ENCODE measurements around the gene CPNE4.

CPNE4 gene

DNA sequence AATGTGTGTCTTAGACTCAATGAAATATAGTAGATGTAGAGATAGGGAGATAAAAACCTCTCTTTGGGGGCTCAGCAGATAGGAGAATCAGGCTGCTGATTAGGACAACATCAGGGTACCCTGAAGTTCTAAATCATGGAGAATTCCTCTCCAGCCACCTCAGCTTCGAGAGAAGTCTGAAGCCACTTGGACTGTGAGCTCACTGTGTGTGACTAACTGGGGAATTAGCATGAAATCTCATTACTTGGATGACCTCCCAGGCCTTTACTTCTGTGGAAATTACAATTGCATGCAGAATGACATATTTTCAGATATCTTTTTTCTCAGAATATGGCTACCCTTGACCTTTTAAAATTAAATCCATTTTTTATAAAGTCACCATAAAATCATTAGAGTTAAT lies 404.0 kb downstream of the CPNE4 start:
- WGBS (ENCODE audit: insufficient coverage, insufficient read length), result no CpG with 5 or more reads among the region's 1 CpG
- no peak overlapping the region for H3K27ac ChIP-seq (ENCODE audit: low read length)

DNA sequence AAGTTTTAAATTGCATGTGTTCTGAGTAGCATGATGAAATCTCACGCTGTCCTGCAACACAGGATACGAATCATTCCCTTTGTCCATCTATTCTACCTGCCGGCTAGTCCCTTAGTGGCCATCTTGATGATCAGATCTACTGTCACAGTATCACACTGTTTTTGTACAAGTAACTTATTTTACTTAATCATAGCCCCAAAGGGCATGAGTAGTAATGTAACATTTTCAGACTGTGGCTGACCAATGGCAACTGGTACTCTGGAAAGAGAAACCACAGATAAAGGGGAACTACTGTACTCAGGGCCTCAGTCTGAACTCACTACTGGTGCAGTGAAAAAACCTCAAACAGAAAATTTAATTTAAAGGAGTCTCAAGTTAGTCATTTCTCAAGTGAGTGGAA lies 404.7 kb downstream of the CPNE4 start:
- no peak overlapping the region for H3K27ac ChIP-seq (ENCODE audit: low read length)
- no peak overlapping the region for H3K4me3 ChIP-seq (ENCODE audit: low read length)
- WGBS (ENCODE audit: insufficient coverage, insufficient read length), result no CpG with 5 or more reads among the region's 3 CpGs
- H3K36me3 ChIP-seq (ENCODE audit: control insufficient read depth, insufficient read depth, low read length), result no peaks in the 10 kb centered on the region
- no peaks in the 10 kb centered on the region for H3K4me1 ChIP-seq (ENCODE audit: control insufficient read depth, insufficient read depth, low read length)
- DNase-seq (ENCODE audit: low read depth, low spot score), result no peak
- H3K27me3 ChIP-seq (ENCODE audit: control insufficient read depth, insufficient read depth, low read length), result no peaks in the 10 kb centered on the region
- H3K9me3 ChIP-seq (ENCODE audit: control insufficient read depth, insufficient read depth, low read length), result no peaks in the 10 kb centered on the region

More for the DNA sequence above, 404.0 kb downstream of the CPNE4 start:
- Histone ChIP-seq H3K4me3 (ENCODE audit: low read length) (no peak overlapping the region), H3K4me1 (ENCODE audit: control insufficient read depth, insufficient read depth, low read length) (no peaks in the 10 kb centered on the region), H3K27me3 (ENCODE audit: control insufficient read depth, insufficient read depth, low read length) (no peaks in the 10 kb centered on the region), H3K9me3 (ENCODE audit: control insufficient read depth, insufficient read depth, low read length) (no peaks in the 10 kb centered on the region), H3K36me3 (ENCODE audit: control insufficient read depth, insufficient read depth, low read length) (no peaks in the 10 kb centered on the region)
- DNase-seq (ENCODE audit: low read depth, low spot score), result no peak

DNA sequence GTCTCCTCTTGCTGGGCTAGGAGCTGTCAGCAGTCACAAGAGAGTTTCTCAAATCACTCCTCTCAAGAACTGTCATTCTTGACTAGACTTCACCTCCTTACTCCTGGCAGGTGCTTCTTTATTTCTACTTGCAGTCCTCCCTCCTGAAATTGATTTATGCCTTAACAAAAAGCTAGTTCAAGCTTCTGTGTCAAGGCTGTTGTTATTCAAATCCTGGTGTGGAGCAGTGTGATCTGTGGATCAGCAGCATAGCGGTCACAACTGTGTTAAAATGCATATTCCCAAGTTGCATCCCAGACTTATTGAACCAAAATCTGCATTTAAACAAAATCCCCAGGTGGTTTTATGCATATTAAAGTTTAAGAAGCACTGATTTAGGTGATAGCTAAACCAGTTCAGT lies 411.4 kb downstream of the CPNE4 start:
- DNase-seq (ENCODE audit: low read depth, low spot score), result no peak
- no peaks in the 10 kb centered on the region for H3K36me3 ChIP-seq (ENCODE audit: control insufficient read depth, insufficient read depth, low read length)
- H3K4me3 ChIP-seq (ENCODE audit: low read length), result no peak overlapping the region
- WGBS (ENCODE audit: insufficient coverage, insufficient read length), result no CpG with 5 or more reads among the region's 1 CpG
- H3K9me3 ChIP-seq (ENCODE audit: control insufficient read depth, insufficient read depth, low read length), result no peaks in the 10 kb centered on the region
- H3K4me1 ChIP-seq (ENCODE audit: control insufficient read depth, insufficient read depth, low read length), result peaks cover 2% of the 10 kb centered on the region; the same call in 1 of the 2 replicates
- no peaks in the 10 kb centered on the region for H3K27me3 ChIP-seq (ENCODE audit: control insufficient read depth, insufficient read depth, low read length)
- no peak overlapping the region for H3K27ac ChIP-seq (ENCODE audit: low read length)

DNA sequence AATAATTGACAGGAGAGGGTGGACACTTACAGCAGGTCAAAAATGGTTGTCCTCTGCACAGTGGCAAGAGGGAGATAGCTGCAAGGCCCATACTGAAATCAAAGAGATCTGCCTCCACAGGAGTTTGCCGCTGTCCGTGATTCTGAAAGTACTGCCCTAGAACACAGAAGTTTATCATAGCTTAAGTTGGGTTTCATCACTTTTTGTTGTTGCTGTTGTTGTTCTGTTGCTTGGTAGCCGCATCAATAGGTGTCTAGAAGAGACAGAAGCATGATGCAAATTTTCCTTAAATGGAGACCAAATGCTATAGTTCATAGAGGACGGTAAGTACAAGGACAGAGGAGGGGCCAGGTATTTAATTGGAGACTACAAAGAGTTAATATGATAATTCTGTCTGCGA lies 412.1 kb downstream of the CPNE4 start:
- Histone ChIP-seq H3K4me1 (ENCODE audit: control insufficient read depth, insufficient read depth, low read length) (peaks cover 2% of the 10 kb centered on the region; the same call in 1 of the 2 replicates), H3K27me3 (ENCODE audit: control insufficient read depth, insufficient read depth, low read length) (no peaks in the 10 kb centered on the region), H3K27ac (ENCODE audit: low read length) (no peak overlapping the region), H3K36me3 (ENCODE audit: control insufficient read depth, insufficient read depth, low read length) (no peaks in the 10 kb centered on the region), H3K4me3 (ENCODE audit: low read length) (no peak overlapping the region), H3K9me3 (ENCODE audit: control insufficient read depth, insufficient read depth, low read length) (no peaks in the 10 kb centered on the region)
- DNase-seq (ENCODE audit: low read depth, low spot score), result no peak
- WGBS (ENCODE audit: insufficient coverage, insufficient read length), result no CpG with 5 or more reads among the region's 5 CpGs

DNA sequence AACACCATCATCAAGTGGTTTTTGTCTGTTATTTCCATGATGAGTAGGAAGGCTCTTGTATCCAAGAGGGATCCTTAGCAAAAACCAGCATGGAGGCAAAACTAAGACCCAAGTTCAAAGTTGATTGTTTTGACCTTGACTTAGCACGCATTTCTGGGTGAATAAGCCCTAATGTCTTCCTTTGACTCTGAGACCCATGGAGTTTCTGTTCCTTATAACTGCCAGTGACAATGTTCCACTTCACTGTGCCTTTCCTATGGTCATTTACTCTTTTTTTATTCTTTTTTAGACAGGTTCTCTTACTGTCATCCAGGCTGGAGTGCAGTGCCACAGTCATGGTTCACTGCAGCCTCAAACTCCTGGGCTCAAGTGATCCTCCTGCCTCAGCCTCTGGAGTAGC lies 413.8 kb downstream of the CPNE4 start:
- no peaks in the 10 kb centered on the region for H3K27me3 ChIP-seq (ENCODE audit: control insufficient read depth, insufficient read depth, low read length)
- no peak for DNase-seq (ENCODE audit: low read depth, low spot score)
- no peaks in the 10 kb centered on the region for H3K9me3 ChIP-seq (ENCODE audit: control insufficient read depth, insufficient read depth, low read length)
- WGBS (ENCODE audit: insufficient coverage, insufficient read length), result no CpG with 5 or more reads among the region's 1 CpG
- no peaks in the 10 kb centered on the region for H3K36me3 ChIP-seq (ENCODE audit: control insufficient read depth, insufficient read depth, low read length)
- peaks cover 2% of the 10 kb centered on the region; the same call in 1 of the 2 replicates for H3K4me1 ChIP-seq (ENCODE audit: control insufficient read depth, insufficient read depth, low read length)
- no peak overlapping the region for H3K4me3 ChIP-seq (ENCODE audit: low read length)
- no peak overlapping the region for H3K27ac ChIP-seq (ENCODE audit: low read length)

DNA sequence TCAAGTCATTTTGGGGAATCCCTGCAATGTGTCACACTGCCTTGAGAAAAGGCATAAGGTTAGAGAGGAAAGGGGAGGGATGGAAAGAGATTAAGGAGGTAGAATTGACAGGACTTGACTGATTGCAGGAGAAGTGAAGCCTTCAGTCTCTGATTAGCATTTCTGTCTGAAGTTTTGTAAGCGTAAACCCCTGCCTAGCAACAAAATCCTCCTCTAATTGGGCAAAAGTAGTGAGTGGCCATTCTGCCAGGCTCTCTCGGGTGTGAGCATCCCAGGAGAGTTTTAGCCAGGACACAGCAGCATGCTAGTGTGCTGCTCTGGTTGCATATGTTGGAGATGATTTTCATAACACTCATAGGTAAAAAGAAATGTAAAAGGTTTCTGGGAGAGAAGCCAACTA lies 415.0 kb downstream of the CPNE4 start:
- no peak overlapping the region for H3K27ac ChIP-seq (ENCODE audit: low read length)
- no peak for DNase-seq (ENCODE audit: low read depth, low spot score)
- no peaks in the 10 kb centered on the region for H3K36me3 ChIP-seq (ENCODE audit: control insufficient read depth, insufficient read depth, low read length)
- no peaks in the 10 kb centered on the region for H3K9me3 ChIP-seq (ENCODE audit: control insufficient read depth, insufficient read depth, low read length)
- peaks cover 2% of the 10 kb centered on the region; the same call in 1 of the 2 replicates for H3K4me1 ChIP-seq (ENCODE audit: control insufficient read depth, insufficient read depth, low read length)
- no CpG with 5 or more reads among the region's 2 CpGs for WGBS (ENCODE audit: insufficient coverage, insufficient read length)
- no peaks in the 10 kb centered on the region for H3K27me3 ChIP-seq (ENCODE audit: control insufficient read depth, insufficient read depth, low read length)
- H3K4me3 ChIP-seq (ENCODE audit: low read length), result no peak overlapping the region

DNA sequence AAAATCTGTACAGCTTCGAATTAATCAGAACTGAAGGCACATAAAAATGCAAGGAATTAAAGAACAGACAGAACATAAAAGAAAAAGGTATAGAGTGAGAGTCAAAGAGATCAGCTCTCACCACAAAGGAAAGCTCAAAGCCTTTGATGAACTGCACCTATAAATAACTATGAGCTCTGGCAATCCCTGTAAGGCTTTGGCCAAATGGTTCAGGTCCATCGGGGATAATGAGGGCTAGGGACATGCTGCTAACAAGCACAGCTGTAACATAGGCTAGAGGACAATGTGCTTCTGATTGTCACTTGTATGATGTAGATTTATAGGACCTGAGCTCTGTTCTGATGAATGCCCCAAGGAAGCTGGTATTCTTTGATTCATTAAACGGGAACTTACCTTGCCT lies 418.1 kb downstream of the CPNE4 start:
- no peaks in the 10 kb centered on the region for H3K9me3 ChIP-seq (ENCODE audit: control insufficient read depth, insufficient read depth, low read length)
- DNase-seq (ENCODE audit: low read depth, low spot score), result no peak
- no peak overlapping the region for H3K4me3 ChIP-seq (ENCODE audit: low read length)
- no peak overlapping the region for H3K27ac ChIP-seq (ENCODE audit: low read length)
- H3K36me3 ChIP-seq (ENCODE audit: control insufficient read depth, insufficient read depth, low read length), result no peaks in the 10 kb centered on the region
- H3K4me1 ChIP-seq (ENCODE audit: control insufficient read depth, insufficient read depth, low read length), result no peaks in the 10 kb centered on the region
- no CpG with 5 or more reads among the region's 3 CpGs for WGBS (ENCODE audit: insufficient coverage, insufficient read length)
- no peaks in the 10 kb centered on the region for H3K27me3 ChIP-seq (ENCODE audit: control insufficient read depth, insufficient read depth, low read length)

DNA sequence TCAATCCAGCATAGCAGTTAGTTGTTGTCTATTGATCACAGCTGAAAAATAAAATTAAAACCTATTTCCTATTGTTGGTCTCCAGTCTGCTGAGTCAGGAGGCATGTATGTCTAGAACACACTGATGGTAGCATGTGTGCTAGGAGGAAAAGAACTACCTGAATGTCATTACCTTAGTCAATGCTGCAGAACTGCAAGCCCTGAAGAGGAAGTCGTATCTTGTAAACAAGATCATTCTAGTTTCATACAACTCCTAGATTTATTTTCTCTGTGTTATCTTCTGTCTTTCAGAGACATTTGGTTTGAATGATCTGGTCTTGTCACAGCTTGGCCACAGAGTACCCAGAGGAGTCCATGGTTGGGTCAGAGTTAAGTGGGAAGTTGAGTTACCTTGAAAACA lies 422.1 kb downstream of the CPNE4 start:
- H3K4me3 ChIP-seq (ENCODE audit: low read length), result no peak overlapping the region
- H3K9me3 ChIP-seq (ENCODE audit: control insufficient read depth, insufficient read depth, low read length), result no peaks in the 10 kb centered on the region
- H3K4me1 ChIP-seq (ENCODE audit: control insufficient read depth, insufficient read depth, low read length), result no peaks in the 10 kb centered on the region
- no CpG with 5 or more reads among the region's 1 CpG for WGBS (ENCODE audit: insufficient coverage, insufficient read length)
- no peak for DNase-seq (ENCODE audit: low read depth, low spot score)
- no peaks in the 10 kb centered on the region for H3K27me3 ChIP-seq (ENCODE audit: control insufficient read depth, insufficient read depth, low read length)
- no peaks in the 10 kb centered on the region for H3K36me3 ChIP-seq (ENCODE audit: control insufficient read depth, insufficient read depth, low read length)
- H3K27ac ChIP-seq (ENCODE audit: low read length), result no peak overlapping the region

DNA sequence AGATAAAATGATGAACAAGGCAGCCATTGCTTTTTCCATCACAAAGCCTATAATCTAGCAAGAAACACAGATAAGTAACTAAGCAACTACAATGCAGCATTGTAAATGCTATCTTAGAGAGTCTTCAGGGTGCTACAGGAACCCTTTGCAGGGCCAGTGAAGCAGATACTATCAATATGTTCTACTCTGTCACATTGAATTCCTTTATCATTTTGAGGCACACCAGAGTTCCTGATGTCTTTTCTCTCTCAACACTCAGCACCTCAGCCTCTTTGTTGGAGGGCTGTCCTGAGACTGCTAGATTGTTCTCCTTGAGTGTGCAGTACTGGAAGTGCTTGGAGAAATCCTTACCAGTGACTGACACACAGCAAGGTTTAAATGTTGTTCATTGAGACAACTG lies 424.6 kb downstream of the CPNE4 start:
- no peak for DNase-seq (ENCODE audit: low read depth, low spot score)

DNA sequence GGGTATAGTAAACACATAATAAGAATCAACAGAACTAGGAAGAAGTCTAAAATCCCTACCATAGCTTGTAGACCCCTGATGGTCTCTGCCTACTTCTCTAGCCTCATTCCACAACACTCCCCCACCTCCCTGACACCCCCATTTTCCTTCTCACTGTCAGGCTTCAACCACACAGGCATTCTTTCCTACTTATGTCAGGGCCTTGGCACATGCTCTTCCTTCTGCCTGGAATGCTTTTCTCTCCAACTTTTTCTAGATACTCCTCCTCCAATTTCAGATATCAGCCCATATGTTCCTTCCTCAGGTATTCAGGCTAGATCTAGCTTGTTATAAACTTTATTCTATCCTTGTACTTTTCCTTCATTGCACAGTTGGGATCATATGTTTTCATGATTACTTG lies 426.1 kb downstream of the CPNE4 start:
- Histone ChIP-seq H3K27ac (ENCODE audit: low read length) (no peak overlapping the region), H3K9me3 (ENCODE audit: control insufficient read depth, insufficient read depth, low read length) (no peaks in the 10 kb centered on the region), H3K4me1 (ENCODE audit: control insufficient read depth, insufficient read depth, low read length) (no peaks in the 10 kb centered on the region), H3K27me3 (ENCODE audit: control insufficient read depth, insufficient read depth, low read length) (no peaks in the 10 kb centered on the region), H3K36me3 (ENCODE audit: control insufficient read depth, insufficient read depth, low read length) (no peaks in the 10 kb centered on the region), H3K4me3 (ENCODE audit: low read length) (no peak overlapping the region)
- no peak for DNase-seq (ENCODE audit: low read depth, low spot score)

More for the DNA sequence above, 424.6 kb downstream of the CPNE4 start:
- Histone ChIP-seq H3K9me3 (ENCODE audit: control insufficient read depth, insufficient read depth, low read length) (no peaks in the 10 kb centered on the region), H3K4me3 (ENCODE audit: low read length) (no peak overlapping the region), H3K27me3 (ENCODE audit: control insufficient read depth, insufficient read depth, low read length) (no peaks in the 10 kb centered on the region), H3K4me1 (ENCODE audit: control insufficient read depth, insufficient read depth, low read length) (no peaks in the 10 kb centered on the region), H3K36me3 (ENCODE audit: control insufficient read depth, insufficient read depth, low read length) (no peaks in the 10 kb centered on the region), H3K27ac (ENCODE audit: low read length) (no peak overlapping the region)

DNA sequence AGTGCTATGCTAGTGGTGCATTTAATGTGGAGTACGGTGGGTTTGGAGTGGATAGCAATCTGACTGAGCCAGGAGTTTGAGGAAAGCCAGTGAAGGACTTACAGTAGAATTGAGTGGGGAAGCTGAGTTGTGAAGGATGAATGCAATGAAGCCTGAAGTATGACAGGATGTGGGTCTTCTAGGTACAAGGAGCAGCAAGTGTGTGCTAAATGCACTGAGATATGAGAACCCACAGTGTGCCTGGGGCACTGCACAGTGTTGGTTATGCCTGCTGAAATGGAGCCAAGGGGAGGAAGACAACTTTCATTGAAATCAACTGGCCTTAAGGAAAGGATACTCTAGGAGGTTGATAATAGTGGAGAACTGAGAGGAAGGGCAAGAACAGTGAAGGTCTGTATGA lies 426.5 kb downstream of the CPNE4 start:
- WGBS (ENCODE audit: insufficient coverage, insufficient read length), result no CpG with 5 or more reads among the region's 1 CpG
- Histone ChIP-seq H3K27ac (ENCODE audit: low read length) (no peak overlapping the region), H3K27me3 (ENCODE audit: control insufficient read depth, insufficient read depth, low read length) (no peaks in the 10 kb centered on the region), H3K36me3 (ENCODE audit: control insufficient read depth, insufficient read depth, low read length) (no peaks in the 10 kb centered on the region), H3K4me1 (ENCODE audit: control insufficient read depth, insufficient read depth, low read length) (no peaks in the 10 kb centered on the region), H3K9me3 (ENCODE audit: control insufficient read depth, insufficient read depth, low read length) (no peaks in the 10 kb centered on the region), H3K4me3 (ENCODE audit: low read length) (no peak overlapping the region)
- DNase-seq (ENCODE audit: low read depth, low spot score), result no peak
